Testis (tissue), 3 donors: ENCODE results near the gene LCOR. TPM values are rescaled to one million over a fixed set of nuclear protein-coding genes. Genes with fewer than 3 reads are reported as not detected.
"Not testable (repeated sequence)": the region's sequence is repeated elsewhere in the genome, so short reads cannot be mapped to it uniquely, and the experiment has no call there.

Experiments
- DNase-seq: peaks from one replicate; pipeline ENCODE4 v3.0.0-alpha.2; 2019
- H3K27ac ChIP-seq, 2 donors: fragments of 200-600 bp; sonication (generic); one replicate each; pipeline ENCODE4 v1.5.1; 2019
- H3K27me3 ChIP-seq: fragments of 200-600 bp; sonication (generic); one replicate; pipeline ENCODE4 v1.5.1; 2019
- H3K36me3 ChIP-seq: fragments of 200-600 bp; sonication (generic); one replicate; pipeline ENCODE4 v1.5.1; 2017; ENCODE audit warnings: low read depth; ENCODE audit errors: missing control alignments
- H3K4me1 ChIP-seq: fragments of 200-600 bp; sonication (generic); one replicate; pipeline ENCODE4 v1.5.1; 2019
- H3K4me3 ChIP-seq, 2 donors: fragments of 200-600 bp; sonication (generic); one replicate each; pipeline ENCODE4 v1.5.1; 2017 to 2019
- H3K9me3 ChIP-seq: fragments of 200-600 bp; sonication (generic); one replicate; pipeline ENCODE4 v1.5.1; 2017
- CTCF ChIP-seq, 3 experiments: fragments of 450-650 bp in 2 of 3; fragments of 200-600 bp in 1 of 3; sonication (generic) in 1 of 3; IDR thresholded peaks; one replicate each; pipeline ENCODE4 v1.5.1; 2016 to 2019; ENCODE audit warnings: antibody characterized with exemption in 3 of 3, mild to moderate bottlenecking in 2 of 3, moderate library complexity in 1 of 3
- POLR2A ChIP-seq: fragments of 450-650 bp; IDR thresholded peaks from one replicate; pipeline ENCODE4 v1.6.1; 2017; ENCODE audit warnings: antibody characterized with exemption, mild to moderate bottlenecking, moderate library complexity
- WGBS, 2 donors: methylation state at CpG; one replicate each; pipeline ENCODE4 v1.1.5; 2018; 5-methylcytosine and 5-hydroxymethylcytosine counted together
- intact Hi-C: fragments of 100-400 bp; cut with DNase I; formaldehyde crosslinking; loops from one replicate; pipeline ENCODE4 v1.15.1; 2023; ENCODE audit warnings: low total_unique reads
- polyA plus RNA-seq: library from polyadenylated mRNA; stranded (reverse); fragments of 350-450 nt; fragmentation: Illumina TruSeq; extraction: RNeasy Lipid Tissue Mini Kit (QIAGEN cat#74804); gene quantifications from one replicate; pipeline ENCODE4 v1.2.3, GENCODE V29; 2014; ENCODE audit warnings: low read depth, low replicate concordance; ENCODE audit not compliant: insufficient read depth
- total RNA-seq, 2 donors: library from RNA; depleted of rRNA; stranded (reverse); fragments of >200 nt; gene quantifications; one replicate each; pipeline ENCODE4 v1.2.3, GENCODE V29; 2016

LCOR gene
- total and polyA plus RNA-seq, 3 donors from 2014 or later, result 11.6 to 68.3 (median 40.0) TPM

DNA sequence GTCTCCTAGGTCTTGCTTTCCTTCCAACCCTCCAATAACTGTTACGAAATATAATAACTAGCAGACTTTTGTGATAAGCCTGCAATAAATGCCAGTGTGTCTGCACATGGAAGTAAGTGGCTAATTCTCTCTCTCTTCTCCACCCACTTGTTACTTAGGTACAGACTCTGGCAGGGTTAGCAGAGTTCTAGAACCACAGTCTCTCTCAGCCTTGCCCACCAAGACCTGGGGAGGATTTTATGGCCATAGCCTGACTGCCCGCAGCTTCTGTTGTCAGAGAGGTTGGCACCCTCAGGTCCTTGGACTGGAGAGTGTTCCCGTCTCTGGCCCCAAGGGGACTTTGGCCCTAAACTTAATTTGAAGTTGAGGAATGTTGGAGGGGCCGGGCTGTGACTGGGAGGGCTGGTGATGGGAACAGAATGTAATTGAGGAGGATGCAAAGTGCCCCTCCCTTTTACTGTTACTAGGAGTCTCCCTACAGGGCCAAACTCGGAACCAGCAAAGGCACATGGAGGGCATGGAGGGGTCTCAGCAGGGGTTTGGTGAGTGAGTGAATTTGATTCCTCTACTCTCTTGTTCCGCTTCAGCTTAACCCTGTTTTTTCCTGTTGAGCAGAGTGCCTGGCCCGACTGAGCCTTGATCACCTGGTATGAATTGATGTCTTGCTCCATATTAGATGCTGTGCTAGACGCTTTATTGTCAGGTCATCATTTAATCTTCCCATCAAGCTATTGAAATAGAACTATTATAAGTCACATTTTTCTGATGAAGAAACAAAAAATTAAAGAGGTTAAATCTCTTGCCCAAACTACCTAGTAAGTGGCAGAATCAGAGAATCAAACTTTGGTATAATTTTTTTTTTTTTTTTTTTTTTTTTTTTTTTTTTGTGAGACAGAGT, 37.0 kb upstream of the LCOR start:
- H3K36me3 ChIP-seq, result no peaks in the 10 kb centered on the region

DNA sequence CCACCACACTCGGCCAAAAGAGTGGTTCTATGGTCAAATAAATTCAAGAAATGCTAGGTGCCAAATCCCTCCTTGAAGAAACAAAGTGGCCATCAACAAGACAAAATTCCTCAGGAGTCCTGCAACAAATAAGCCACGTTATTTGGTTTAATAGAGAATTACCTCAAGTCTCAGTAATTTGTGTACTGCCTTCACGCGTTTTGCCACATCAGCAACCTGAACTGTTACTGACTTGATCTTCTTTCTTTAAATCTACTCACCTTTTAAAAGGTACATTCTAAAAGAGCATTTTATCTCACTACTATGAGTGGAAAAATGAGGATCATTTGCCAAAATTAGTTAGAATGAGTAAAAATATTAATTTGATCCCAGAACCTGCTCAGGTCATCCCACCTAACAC, 34.6 kb upstream of the LCOR start:
- Histone ChIP-seq H3K9me3 (no peaks in the 10 kb centered on the region), H3K27ac (no peak overlapping the region), H3K27me3 (no peaks in the 10 kb centered on the region), H3K36me3 (no peaks in the 10 kb centered on the region), H3K4me1 (no peaks in the 10 kb centered on the region), H3K4me3 (no peak overlapping the region)
- no peak for TF ChIP-seq POLR2A
- no peak for TF ChIP-seq CTCF (IDR thresholded peaks at IDR 0.05)
- DNase-seq, result no peak
- WGBS, 2 donors, result 92 to 96% methylated on average over 4 of the region's 4 CpGs
- intact Hi-C loops, result no loop called here

More for the DNA sequence above, 37.0 kb upstream of the LCOR start:
- WGBS, 2 donors, result 65 to 69% methylated on average over 8 of the region's 8 CpGs
- intact Hi-C loops, result no loop called here
- TF ChIP-seq CTCF (IDR thresholded peaks at IDR 0.05) (no peak), POLR2A (no peak)
- H3K27me3 ChIP-seq, result no peaks in the 10 kb centered on the region
- no peak overlapping the region for H3K4me3 ChIP-seq
- DNase-seq, result no peak
- H3K27ac ChIP-seq, result no peak overlapping the region
- no peaks in the 10 kb centered on the region for H3K4me1 ChIP-seq
- no peaks in the 10 kb centered on the region for H3K9me3 ChIP-seq

DNA sequence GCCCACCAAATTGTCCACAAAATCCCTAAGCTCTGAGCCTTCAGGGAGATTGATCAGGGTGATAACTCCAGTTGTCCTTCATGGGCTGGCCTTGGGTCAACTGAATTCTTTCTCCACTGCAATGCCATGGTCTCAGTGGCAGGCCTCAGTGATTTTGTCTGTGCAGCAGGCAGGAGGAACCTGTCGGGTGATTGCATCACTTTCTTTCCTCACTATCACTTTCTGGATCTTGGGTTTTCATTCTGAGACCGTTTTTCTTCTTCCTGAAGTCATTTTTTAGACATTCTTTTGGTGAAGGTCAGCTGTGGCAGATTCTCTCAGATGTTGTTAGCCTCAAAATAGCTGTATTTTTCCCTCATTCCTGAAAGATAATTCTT, 28.8 kb upstream of the LCOR start:
- DNase-seq, result no peak
- TF ChIP-seq POLR2A (no peak), CTCF (IDR thresholded peaks at IDR 0.05) (no peak)
- Histone ChIP-seq H3K4me1 (no peaks in the 10 kb centered on the region), H3K27me3 (no peaks in the 10 kb centered on the region), H3K27ac (no peak overlapping the region), H3K9me3 (no peaks in the 10 kb centered on the region), H3K36me3 (no peaks in the 10 kb centered on the region), H3K4me3 (no peak overlapping the region)
- intact Hi-C loops, result no loop called here
- WGBS, 2 donors, result 76 to 78% methylated on average over 2 of the region's 2 CpGs

- 64 to 68% methylated on average over 1 of the region's 1 CpG for WGBS, 2 donors
- Histone ChIP-seq H3K4me1 (no peaks in the 10 kb centered on the region), H3K27ac (no peak overlapping the region), H3K36me3 (no peaks in the 10 kb centered on the region), H3K9me3 (no peaks in the 10 kb centered on the region), H3K27me3 (no peaks in the 10 kb centered on the region), H3K4me3 (no peak overlapping the region)
- DNase-seq, result no peak
- intact Hi-C loops, result no loop called here
- TF ChIP-seq CTCF (IDR thresholded peaks at IDR 0.05) (no peak), POLR2A (no peak)
Measured at GRCh38 chr10:96814264-96814663, 17.8 kb upstream of the LCOR start.

DNA sequence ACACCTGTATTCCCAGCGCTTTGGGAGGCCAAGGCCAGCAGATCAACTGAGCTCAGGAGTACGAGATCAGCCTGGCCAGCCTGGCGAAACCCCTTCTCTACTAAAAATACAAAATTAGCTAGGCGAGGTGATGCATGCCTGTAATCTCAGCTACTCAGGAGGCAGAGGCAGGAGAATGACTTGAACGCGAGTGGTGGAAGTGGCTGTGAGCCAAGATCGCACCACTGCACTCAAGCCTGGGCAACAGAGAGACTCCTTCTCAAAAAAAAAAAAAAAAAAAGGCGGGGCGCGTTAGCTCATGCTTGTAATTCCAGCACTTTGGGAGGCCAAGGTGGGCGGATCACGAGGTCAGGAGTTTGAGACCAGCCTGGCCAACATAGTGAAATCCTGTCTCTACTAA, 13.1 kb upstream of the LCOR start:
- H3K4me3 ChIP-seq, H3K27me3 ChIP-seq, H3K27ac ChIP-seq, H3K9me3 ChIP-seq, DNase-seq, intact Hi-C loops, H3K36me3 ChIP-seq, H3K4me1 ChIP-seq: not testable (repeated sequence)
- 74 to 78% methylated on average over 12 of the region's 12 CpGs for WGBS, 2 donors
